Hepatocyte (in vitro differentiated cells): ENCODE data around the gene ADGRF3. TPM values are rescaled to one million over a fixed set of nuclear protein-coding genes. Genes with fewer than 3 reads are reported as not detected.
"Not testable (repeated sequence)": the region's sequence is repeated elsewhere in the genome, so short reads cannot be mapped to it uniquely, and the experiment has no call there.

Source experiments
- DNase-seq: peaks from one replicate; pipeline ENCODE4 v3.0.0-alpha.2; 2016; ENCODE audit warnings: low spot score
- H2AFZ ChIP-seq: fragments of 200-600 bp; sonication (generic); 2 replicates; pipeline ENCODE4 v1.6.0; 2016; ENCODE audit warnings: antibody characterized with exemption, mild to moderate bottlenecking
- H3K27ac ChIP-seq: fragments of 200-600 bp; sonication (generic); 2 replicates; pipeline ENCODE4 v1.5.1; 2016; ENCODE audit warnings: mild to moderate bottlenecking
- H3K27me3 ChIP-seq: fragments of 200-600 bp; sonication (generic); 2 replicates; pipeline ENCODE4 v1.6.1; 2016
- H3K36me3 ChIP-seq: fragments of 200-600 bp; sonication (generic); replicated peaks from 2 replicates; pipeline ENCODE4 v1.5.1; 2016; ENCODE audit warnings: low read depth; ENCODE audit not compliant: insufficient read depth
- H3K4me1 ChIP-seq: fragments of 200-600 bp; sonication (generic); 2 replicates; pipeline ENCODE4 v1.5.1; 2016; ENCODE audit warnings: mild to moderate bottlenecking, moderate library complexity; ENCODE audit not compliant: insufficient read depth
- H3K4me2 ChIP-seq: fragments of 200-600 bp; sonication (generic); 2 replicates; pipeline ENCODE4 v1.6.0; 2016
- H3K4me3 ChIP-seq: fragments of 200-600 bp; sonication (generic); 2 replicates; pipeline ENCODE4 v1.5.1; 2016; ENCODE audit warnings: mild to moderate bottlenecking
- H3K79me2 ChIP-seq: fragments of 200-600 bp; sonication (generic); 2 replicates; pipeline ENCODE4 v1.6.0; 2017; ENCODE audit warnings: mild to moderate bottlenecking
- H3K9me2 ChIP-seq: fragments of 200-600 bp; sonication (generic); replicated peaks from 2 replicates; pipeline ENCODE4 v1.6.0; 2017; ENCODE audit warnings: mild to moderate bottlenecking; ENCODE audit not compliant: insufficient read depth
- H3K9me3 ChIP-seq: fragments of 200-600 bp; sonication (generic); 2 replicates; pipeline ENCODE4 v1.5.1; 2016; ENCODE audit warnings: low read depth, mild to moderate bottlenecking
- H4K20me1 ChIP-seq: fragments of 200-600 bp; sonication (generic); 2 replicates; pipeline ENCODE4 v1.6.0; 2016; ENCODE audit warnings: mild to moderate bottlenecking; ENCODE audit not compliant: insufficient read depth, poor library complexity, severe bottlenecking
- CTCF ChIP-seq: fragments of 200-600 bp; sonication (generic); IDR thresholded peaks from 2 replicates; pipeline ENCODE4 v1.5.1; 2016; ENCODE audit warnings: antibody characterized with exemption, mild to moderate bottlenecking; ENCODE audit not compliant: poor library complexity
- EZH2 ChIP-seq: fragments of 200-600 bp; sonication (generic); IDR thresholded peaks from 2 replicates; pipeline ENCODE4 v1.6.1; 2016; ENCODE audit warnings: antibody characterized with exemption, mild to moderate bottlenecking, borderline replicate concordance
- EZH2phosphoT487 ChIP-seq: fragments of 200-600 bp; sonication (generic); IDR thresholded peaks from one replicate; pipeline ENCODE4 v1.6.1; 2018; ENCODE audit warnings: antibody characterized with exemption, mild to moderate bottlenecking, low read depth, moderate library complexity; ENCODE audit not compliant: unreplicated experiment, severe bottlenecking
- WGBS: methylation state at CpG from one replicate; pipeline ENCODE4 v1.1.6; 2016; ENCODE audit warnings: low lambda C conversion rate; ENCODE audit errors: missing lambda C conversion rate; 5-methylcytosine and 5-hydroxymethylcytosine counted together
- polyA plus RNA-seq: library from polyadenylated mRNA; unstranded; fragments of >200 nt; fragmentation: Nextera tagmentation; extraction: Ambion mirVana; gene quantifications from 2 replicates; pipeline ENCODE4 v1.2.1, GENCODE V29; 2016
- total RNA-seq: library from RNA; depleted of rRNA; stranded (reverse); fragments of >200 nt; gene quantifications from 2 replicates; pipeline ENCODE4 v1.2.3, GENCODE V29; 2014

Gene ADGRF3
- total and polyA plus RNA-seq, 2 experiments from 2014 or later = 0.63 to 1.3 TPM

DNA sequence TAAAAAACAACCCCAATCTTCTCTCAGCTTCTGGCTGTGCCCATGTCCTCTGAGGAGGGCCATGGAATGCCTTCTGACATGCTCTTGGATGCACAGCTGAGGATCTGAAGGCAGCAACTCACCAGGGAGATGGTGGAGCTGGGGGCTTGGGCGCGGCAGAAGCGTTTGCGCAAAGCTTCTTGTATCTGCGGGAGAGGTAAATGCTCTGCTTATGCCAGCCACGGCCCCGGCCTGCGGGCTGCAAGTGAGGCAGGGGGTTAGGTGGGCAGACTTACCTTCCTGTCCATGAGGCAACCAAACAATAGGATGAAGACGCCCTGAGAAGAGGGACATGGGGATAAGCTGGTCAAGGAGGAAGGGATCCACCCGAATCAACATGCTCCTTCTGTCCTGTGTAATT, 36.7 kb downstream of the ADGRF3 start:
- H3K27me3 ChIP-seq = no peaks in the 10 kb centered on the region
- H4K20me1 ChIP-seq = peaks cover 3% of the 10 kb centered on the region
- 83% methylated on average over 10 of the region's 10 CpGs for WGBS
- no peaks in the 10 kb centered on the region for H3K4me1 ChIP-seq
- no peaks in the 10 kb centered on the region for H3K79me2 ChIP-seq
- DNase-seq = no peak
- H2AFZ ChIP-seq = no peak overlapping the region
- H3K36me3 ChIP-seq = no peaks in the 10 kb centered on the region
- H3K9me2 ChIP-seq = no peaks in the 10 kb centered on the region
- no peak overlapping the region for H3K4me2 ChIP-seq
- no peak overlapping the region for H3K27ac ChIP-seq
- H3K9me3 ChIP-seq = no peaks in the 10 kb centered on the region
- TF ChIP-seq EZH2phosphoT487 (no peak), CTCF (no peak), EZH2 (no peak)
- H3K4me3 ChIP-seq = no peak overlapping the region

DNA sequence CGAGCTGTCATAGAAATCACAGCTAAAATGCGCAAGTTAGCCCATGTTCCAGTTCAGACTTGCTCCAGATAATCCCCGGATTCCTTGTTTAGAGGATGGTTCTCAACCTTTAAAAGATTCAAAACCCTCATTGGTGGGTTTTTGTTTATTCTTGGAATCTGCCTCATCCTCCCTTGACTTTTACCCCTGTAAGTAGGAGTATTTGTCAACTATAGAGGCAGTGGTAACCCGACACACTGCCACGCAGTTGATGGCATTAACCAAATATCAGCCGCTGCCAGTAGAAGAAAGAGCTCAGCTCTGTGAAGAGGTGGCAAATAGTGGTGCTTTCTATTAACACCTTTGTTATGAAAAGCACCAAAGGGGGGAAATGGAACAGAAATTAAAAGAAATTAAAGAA, 41.0 kb downstream of the ADGRF3 start:
- Histone ChIP-seq H3K9me2 (no peaks in the 10 kb centered on the region), H3K4me1 (no peaks in the 10 kb centered on the region), H3K4me2 (no peak overlapping the region), H3K36me3 (no peaks in the 10 kb centered on the region), H3K9me3 (no peaks in the 10 kb centered on the region), H3K4me3 (no peak overlapping the region), H3K27me3 (no peaks in the 10 kb centered on the region), H3K27ac (no peak overlapping the region), H4K20me1 (peaks cover 3% of the 10 kb centered on the region), H3K79me2 (no peaks in the 10 kb centered on the region), H2AFZ (no peak overlapping the region)
- TF ChIP-seq EZH2 (no peak), CTCF (no peak)
- 62% methylated on average over 6 of the region's 6 CpGs for WGBS
- no peak for DNase-seq

DNA sequence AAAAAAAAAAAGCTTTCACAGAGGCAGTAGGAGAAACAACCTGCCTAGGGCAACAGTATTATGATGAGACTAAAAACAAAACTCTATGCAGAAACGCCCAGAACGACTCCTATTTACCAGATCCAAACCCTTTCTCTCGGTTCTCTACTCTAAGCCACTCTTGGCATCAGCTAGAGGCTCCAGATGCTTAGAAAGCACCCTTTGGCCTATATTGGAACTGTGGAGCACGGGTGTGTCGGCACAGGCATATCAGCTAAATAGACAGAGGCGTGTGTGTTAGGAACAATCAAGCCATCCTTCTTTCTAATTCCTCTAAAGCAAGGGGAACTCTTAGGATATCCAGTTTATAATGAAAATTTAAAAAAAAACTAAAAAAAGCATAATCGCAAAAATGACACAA, 41.5 kb downstream of the ADGRF3 start:
- H3K4me1 ChIP-seq, H3K36me3 ChIP-seq, H4K20me1 ChIP-seq, H3K27me3 ChIP-seq, H3K9me3 ChIP-seq, H3K9me2 ChIP-seq, DNase-seq, H2AFZ ChIP-seq, H3K79me2 ChIP-seq, H3K4me3 ChIP-seq, H3K27ac ChIP-seq, H3K4me2 ChIP-seq: not testable (repeated sequence)
- 68% methylated on average over 7 of the region's 7 CpGs for WGBS

DNA sequence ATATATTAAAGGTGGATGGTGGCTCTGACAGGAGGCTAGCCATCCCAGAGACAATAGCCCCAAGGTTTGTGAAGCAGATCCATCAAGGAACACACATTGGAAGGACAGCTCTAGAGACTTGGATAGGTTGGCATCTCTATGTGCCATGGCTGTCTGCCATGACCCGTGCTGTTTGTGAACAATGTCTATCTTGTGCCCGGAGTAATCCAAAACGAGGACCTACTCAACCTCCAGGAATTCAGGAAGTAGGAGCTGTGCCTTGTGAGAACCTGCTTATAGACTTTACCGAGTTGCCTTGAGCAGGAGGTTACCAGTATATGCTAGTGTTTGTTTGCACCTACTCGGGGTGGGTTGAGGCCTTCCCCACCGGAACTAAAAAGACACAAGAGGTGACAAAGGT, 43.7 kb downstream of the ADGRF3 start:
- TF ChIP-seq EZH2phosphoT487 = no peak
- no peak for TF ChIP-seq CTCF
- TF ChIP-seq EZH2 = no peak

More for the DNA sequence above, 43.7 kb downstream of the ADGRF3 start:
- Histone ChIP-seq H3K9me3 (no peaks in the 10 kb centered on the region), H3K27ac (no peak overlapping the region), H3K4me1 (peaks cover 9% of the 10 kb centered on the region), H3K9me2 (no peaks in the 10 kb centered on the region), H3K4me3 (no peak overlapping the region), H3K79me2 (no peaks in the 10 kb centered on the region), H2AFZ (no peak overlapping the region), H3K4me2 (no peak overlapping the region), H3K36me3 (no peaks in the 10 kb centered on the region), H3K27me3 (no peaks in the 10 kb centered on the region), H4K20me1 (no peaks in the 10 kb centered on the region)
- DNase-seq = no peak
- 88% methylated on average over 6 of the region's 6 CpGs for WGBS
